ENCODE results near the gene BRDT. TPM values are rescaled to one million over a fixed set of nuclear protein-coding genes. Genes with fewer than 3 reads are reported as not detected.

BRDT gene
- total and polyA plus RNA-seq, 2 of the 13 experiments (the other 11 are each of a cell fraction or from before 2014, with no cell fraction given) = not detected

- Histone ChIP-seq H3K9ac (ENCODE audit: insufficient read depth, low read depth, low read length) (no peak overlapping the region), H2AFZ (ENCODE audit: low read length) (peak overlapping the region; percentile 42), H3K27ac (ENCODE audit: extremely low read length, insufficient read depth, low read length) (no peak overlapping the region), H4K20me1 (ENCODE audit: insufficient read depth, low read length) (no peaks in the 10 kb centered on the region), H3K27me3 (ENCODE audit: control insufficient read depth in 1 of 2, insufficient read depth in 2 of 2, low read length in 2 of 2) (peaks cover 3 to 33% of the 10 kb centered on the region in 2 experiments; a peak in 3 of 5 replicates), H3K79me2 (ENCODE audit: insufficient read depth, low read length) (no peaks in the 10 kb centered on the region), H3K4me2 (ENCODE audit: low read depth, low read length) (peak overlapping the region; percentile 81), H3K36me3 (replicated peaks in 1 of 2; ENCODE audit: control insufficient read depth in 1 of 2, insufficient read depth in 2 of 2, low read length in 2 of 2) (no peaks in the 10 kb centered on the region), H3K9me3 (ENCODE audit: low read length) (no peaks in the 10 kb centered on the region), H3K4me3 (replicated peaks in 1 of 3; ENCODE audit: insufficient read depth in 1 of 3, low read depth in 2 of 3, low read length in 3 of 3) (peak overlapping the region; percentile 49 to 70 (median 52); a peak in 4 of 6 replicates), H3K4me1 (ENCODE audit: insufficient read depth, low read length) (peaks cover 16% of the 10 kb centered on the region)
- no TSS peak for BruUV-seq (replicated peaks)
- in situ Hi-C loops (cut with HindIII; ENCODE audit: extremely low pct_ligation_motif_present, low pct_unique_long_range_greater_than_20kb) (no loop called here), intact Hi-C loops (cut with micrococcal nuclease; ENCODE audit: unreplicated experiment) (no loop called here)
- FAIRE-seq (no peak), ATAC-seq (peak; percentile 29; the same call in 1 of the 3 replicates), DNase-seq (ENCODE audit: low spot score) (peak; percentile 10)
- POLR2A ChIA-PET = no interaction called here
- no peak for TF ChIP-seq ZNF24 (IDR thresholded peaks at IDR 0.05)
- 0% methylated on average over 4 of the region's 4 CpGs for WGBS (ENCODE audit: low lambda C conversion rate)
- CTCF ChIA-PET (ENCODE audit: low intra/inter-chr PET ratio, low total read pairs) = no interaction called here
These were observed 81.5 kb downstream of the BRDT start for GRCh38 chr1:92030656-92031107.

GRCh38 chr1:92031281-92032110 lies 82.3 kb downstream of the BRDT start:
- H3K27ac ChIP-seq (ENCODE audit: extremely low read length, insufficient read depth, low read length) = no peak overlapping the region
- whole genome bisulfite sequencing (ENCODE audit: low lambda C conversion rate) = 57% methylated on average over 6 of the region's 6 CpGs

More at GRCh38 chr1:92031281-92032110, 82.3 kb downstream of the BRDT start:
- no peak overlapping the region for H3K4me3 ChIP-seq (replicated peaks in 1 of 3; ENCODE audit: insufficient read depth in 1 of 3, low read depth in 2 of 3, low read length in 3 of 3)
- H3K4me2 ChIP-seq (ENCODE audit: low read depth, low read length) = no peak overlapping the region
- no peak overlapping the region for H3K9ac ChIP-seq (ENCODE audit: insufficient read depth, low read depth, low read length)
- CTCF ChIA-PET (ENCODE audit: low intra/inter-chr PET ratio, low total read pairs) = no interaction called here
- H3K79me2 ChIP-seq (ENCODE audit: insufficient read depth, low read length) = no peaks in the 10 kb centered on the region
- H4K20me1 ChIP-seq (ENCODE audit: insufficient read depth, low read length) = no peaks in the 10 kb centered on the region
- ATAC-seq (no peak), FAIRE-seq (no peak), DNase-seq (ENCODE audit: low spot score) (no peak)
- intact Hi-C loops (cut with micrococcal nuclease; ENCODE audit: unreplicated experiment) = no loop called here
- in situ Hi-C loops (cut with HindIII; ENCODE audit: extremely low pct_ligation_motif_present, low pct_unique_long_range_greater_than_20kb) = no loop called here
- H3K4me1 ChIP-seq (ENCODE audit: insufficient read depth, low read length) = peaks cover 16% of the 10 kb centered on the region
- POLR2A ChIA-PET = no interaction called here
- no peaks in the 10 kb centered on the region for H3K9me3 ChIP-seq (ENCODE audit: low read length)
- TF ChIP-seq HDAC1 (CRISPR knock-in tag; IDR thresholded peaks at IDR 0.05) (no peak), ATRX (CRISPR knock-in tag; IDR thresholded peaks at IDR 0.05; ENCODE audit: borderline replicate concordance) (no peak), U2AF2 (IDR thresholded peaks at IDR 0.05; ENCODE audit: low read depth, low read length) (no peak)
- BruUV-seq (replicated peaks) = no TSS peak
- peaks cover 3 to 34% of the 10 kb centered on the region in 2 experiments; a peak in 3 of 5 replicates for H3K27me3 ChIP-seq (ENCODE audit: control insufficient read depth in 1 of 2, insufficient read depth in 2 of 2, low read length in 2 of 2)
- no peaks in the 10 kb centered on the region for H3K36me3 ChIP-seq (replicated peaks in 1 of 2; ENCODE audit: control insufficient read depth in 1 of 2, insufficient read depth in 2 of 2, low read length in 2 of 2)
- no peak overlapping the region for H2AFZ ChIP-seq (ENCODE audit: low read length)

Measured in HepG2 (cell line).